Progenitor cell of endocrine pancreas (in vitro differentiated cells): Measurements from ENCODE around the gene MYO18A. TPM values are rescaled to one million over a fixed set of nuclear protein-coding genes. Genes with fewer than 3 reads are reported as not detected.
A peak's percentile ranks its signal among the peaks of the same experiment; 100 is the strongest.

Source experiments
- DNase-seq: peaks from one replicate; pipeline ENCODE4 v3.0.0; 2021; ENCODE audit warnings: low spot score; ENCODE audit not compliant: unreplicated experiment
- H3K27ac Mint-ChIP-seq: 2 replicates; pipeline ENCODE4 v1.8.0; 2021; ENCODE audit warnings: mild to moderate bottlenecking, moderate library complexity, mixed read lengths
- H3K27me3 Mint-ChIP-seq: 2 replicates; pipeline ENCODE4 v1.8.0; 2021; ENCODE audit warnings: mixed read lengths
- H3K36me3 Mint-ChIP-seq: 2 replicates; pipeline ENCODE4 v1.8.0; 2022; ENCODE audit warnings: mixed read lengths; ENCODE audit not compliant: insufficient read depth
- H3K4me1 Mint-ChIP-seq: 2 replicates; pipeline ENCODE4 v1.8.0; 2021; ENCODE audit warnings: low read depth, mixed read lengths
- H3K4me3 Mint-ChIP-seq: 2 replicates; pipeline ENCODE4 v1.8.0; 2021; ENCODE audit warnings: low read depth, mild to moderate bottlenecking, moderate library complexity, mixed read lengths
- H3K9me3 Mint-ChIP-seq: 2 replicates; pipeline ENCODE4 v1.8.0; 2021; ENCODE audit warnings: low read depth, mixed read lengths
- CTCF ChIP-seq: fragments of 200-600 bp; sonication (generic); IDR thresholded peaks from one replicate; pipeline ENCODE4 v1.5.0; 2021; ENCODE audit warnings: antibody characterized with exemption, mild to moderate bottlenecking; ENCODE audit not compliant: unreplicated experiment
- total RNA-seq: library from RNA; stranded (reverse); gene quantifications from 2 replicates; pipeline ENCODE4 v1.2.1, GENCODE V29; 2021

Gene MYO18A
- total RNA-seq, 1 donor from 2014 or later, result 75.7 TPM

- Mint-ChIP-seq H3K27me3 (no peaks in the 10 kb centered on the region), H3K9me3 (no peaks in the 10 kb centered on the region), H3K36me3 (peaks cover 20% of the 10 kb centered on the region), H3K4me1 (peaks cover 23% of the 10 kb centered on the region), H3K4me3 (no peak overlapping the region), H3K27ac (peak overlapping the region; percentile 85)
- DNase-seq, result no peak
- TF ChIP-seq CTCF, result no peak
These were observed 95.0 kb downstream of the MYO18A start for GRCh38 chr17:29085223-29085622.

GRCh38 chr17:29084541-29085146 is 95.6 kb downstream of the MYO18A start:
- peaks cover 23% of the 10 kb centered on the region for H3K4me1 Mint-ChIP-seq

GRCh38 chr17:29080965-29081364 is 99.2 kb downstream of the MYO18A start:
- no peak for DNase-seq
- H3K27ac Mint-ChIP-seq, result no peak overlapping the region
- no peaks in the 10 kb centered on the region for H3K9me3 Mint-ChIP-seq
- peaks cover 22% of the 10 kb centered on the region for H3K4me1 Mint-ChIP-seq
- H3K36me3 Mint-ChIP-seq, result peaks cover 18% of the 10 kb centered on the region
- TF ChIP-seq CTCF, result no peak
- H3K4me3 Mint-ChIP-seq, result no peak overlapping the region
- H3K27me3 Mint-ChIP-seq, result no peaks in the 10 kb centered on the region

More at GRCh38 chr17:29084541-29085146, 95.6 kb downstream of the MYO18A start:
- Mint-ChIP-seq H3K27ac (peak overlapping the region; percentile 85), H3K9me3 (no peaks in the 10 kb centered on the region), H3K36me3 (peaks cover 20% of the 10 kb centered on the region), H3K27me3 (no peaks in the 10 kb centered on the region), H3K4me3 (no peak overlapping the region)
- no peak for DNase-seq
- TF ChIP-seq CTCF, result no peak

GRCh38 chr17:29080323-29080722 is 99.9 kb downstream of the MYO18A start:
- TF ChIP-seq CTCF, result no peak
- Mint-ChIP-seq H3K27ac (no peak overlapping the region), H3K9me3 (no peaks in the 10 kb centered on the region), H3K4me3 (no peak overlapping the region), H3K27me3 (no peaks in the 10 kb centered on the region), H3K36me3 (peaks cover 18% of the 10 kb centered on the region), H3K4me1 (peaks cover 21% of the 10 kb centered on the region)
- DNase-seq, result no peak

GRCh38 chr17:29079887-29080286 is 100.3 kb downstream of the MYO18A start:
- H3K27me3 Mint-ChIP-seq, result no peaks in the 10 kb centered on the region
- H3K4me1 Mint-ChIP-seq, result peaks cover 16% of the 10 kb centered on the region
- peaks cover 18% of the 10 kb centered on the region for H3K36me3 Mint-ChIP-seq
- no peak overlapping the region for H3K27ac Mint-ChIP-seq
- TF ChIP-seq CTCF, result no peak
- no peak overlapping the region for H3K4me3 Mint-ChIP-seq
- DNase-seq, result no peak
- H3K9me3 Mint-ChIP-seq, result no peaks in the 10 kb centered on the region
